Osteoblast (primary cell): ENCODE results near the gene B4GALT3. TPM values are rescaled to one million over a fixed set of nuclear protein-coding genes. Genes with fewer than 3 reads are reported as not detected.
A peak's percentile ranks its signal among the peaks of the same experiment; 100 is the strongest.
"Not testable (repeated sequence)": the region's sequence is repeated elsewhere in the genome, so short reads cannot be mapped to it uniquely, and the experiment has no call there.

ENCODE experiments used
- DNase-seq: peaks from one replicate; pipeline ENCODE4 v3.0.0; 2011; ENCODE audit warnings: low spot score, mixed read lengths; ENCODE audit not compliant: insufficient read length; ENCODE audit errors: missing footprints
- H2AFZ ChIP-seq: 2 replicates; pipeline ENCODE4 v1.6.0; 2011; ENCODE audit warnings: mild to moderate bottlenecking, low read length
- H3K27ac ChIP-seq: 2 replicates; pipeline ENCODE4 v1.5.1; 2011; ENCODE audit warnings: mild to moderate bottlenecking, low read depth, low read length, moderate library complexity
- H3K27me3 ChIP-seq: 2 replicates; pipeline ENCODE4 v1.6.0; 2012; ENCODE audit warnings: mild to moderate bottlenecking, control low read depth, inconsistent platforms, low read length, moderate library complexity; ENCODE audit not compliant: insufficient read depth
- H3K36me3 ChIP-seq: 2 replicates; pipeline ENCODE4 v1.5.1; 2011; ENCODE audit warnings: mild to moderate bottlenecking, low read length, control low read depth, moderate library complexity; ENCODE audit not compliant: insufficient read depth
- H3K4me1 ChIP-seq: 2 replicates; pipeline ENCODE4 v1.5.1; 2011; ENCODE audit warnings: mild to moderate bottlenecking, low read length, control low read depth, moderate library complexity; ENCODE audit not compliant: insufficient read depth
- H3K4me2 ChIP-seq: 2 replicates; pipeline ENCODE4 v1.6.0; 2011; ENCODE audit warnings: mild to moderate bottlenecking, low read length; ENCODE audit not compliant: insufficient read depth
- H3K4me3 ChIP-seq: fragments of 200-600 bp; sonication (generic); 3 replicates; pipeline ENCODE4 v1.5.1; 2012; ENCODE audit warnings: mild to moderate bottlenecking, low read length, inconsistent platforms; ENCODE audit not compliant: insufficient read depth
- H3K79me2 ChIP-seq: 2 replicates; pipeline ENCODE4 v1.6.0; 2012; ENCODE audit warnings: mild to moderate bottlenecking, low read length, control low read depth, inconsistent platforms; ENCODE audit not compliant: insufficient read depth
- H3K9me3 ChIP-seq: 2 replicates; pipeline ENCODE4 v1.5.1; 2011; ENCODE audit warnings: low read depth, low read length, control low read depth
- H4K20me1 ChIP-seq: 2 replicates; pipeline ENCODE4 v1.6.0; 2012; ENCODE audit warnings: mild to moderate bottlenecking, low read length, control low read depth; ENCODE audit not compliant: insufficient read depth
- CTCF ChIP-seq: IDR thresholded peaks from 2 replicates; pipeline ENCODE4 v1.5.1; 2011; ENCODE audit warnings: mild to moderate bottlenecking, low read depth, low read length, moderate library complexity; ENCODE audit errors: extremely low read depth
- total RNA-seq: library from RNA; depleted of rRNA; stranded (reverse); fragments of >200 nt; gene quantifications from 2 replicates; pipeline ENCODE4 v1.2.3, GENCODE V29; 2012

The B4GALT3 gene
- total RNA-seq, 1 donor = 18.5 TPM

- H3K27ac ChIP-seq = peak within 1 kb of the TSS; percentile 66
- no peaks in the 10 kb centered on the region for H3K27me3 ChIP-seq
- DNase-seq = peak; percentile 94
- H3K79me2 ChIP-seq = peaks cover 12% of the 10 kb centered on the region
- TF ChIP-seq CTCF = peak; percentile 78
- peak within 1 kb of the TSS; percentile 99 for H2AFZ ChIP-seq
- H3K4me3 ChIP-seq = peak within 1 kb of the TSS; percentile 96
- peak within 1 kb of the TSS; percentile 96 for H3K4me2 ChIP-seq
- H3K36me3 ChIP-seq = peaks cover 21% of the 10 kb centered on the region
- H3K4me1 ChIP-seq = peaks cover 17% of the 10 kb centered on the region
- H3K9me3 ChIP-seq = no peaks in the 10 kb centered on the region
- no peaks in the 10 kb centered on the region for H4K20me1 ChIP-seq
Measured at GRCh38 chr1:161225534-161226319, 48.4 kb upstream of the B4GALT3 start, which contains the start of gene TOMM40L. TSS of gene TOMM40L (plus strand) at chr1:161226060. CDS start at chr1:161226490, 430 bp downstream.

- H3K4me3 ChIP-seq = no peak overlapping the region
- H3K4me1 ChIP-seq = peaks cover 17% of the 10 kb centered on the region
- peak overlapping the region; percentile 43 for H2AFZ ChIP-seq
- H3K9me3 ChIP-seq = no peaks in the 10 kb centered on the region
- peak overlapping the region; percentile 45 for H3K4me2 ChIP-seq
- peaks cover 20% of the 10 kb centered on the region for H3K36me3 ChIP-seq
- DNase-seq = no peak
- H4K20me1 ChIP-seq = no peaks in the 10 kb centered on the region
- no peak overlapping the region for H3K27ac ChIP-seq
- no peaks in the 10 kb centered on the region for H3K27me3 ChIP-seq
- H3K79me2 ChIP-seq = peaks cover 12% of the 10 kb centered on the region
- TF ChIP-seq CTCF = no peak
Measured at GRCh38 chr1:161225178-161225533, 47.8 kb upstream of the B4GALT3 start.

- peaks cover 12% of the 10 kb centered on the region for H3K79me2 ChIP-seq
- H2AFZ ChIP-seq = not testable (repeated sequence)
Measured at GRCh38 chr1:161224695-161225087, 47.4 kb upstream of the B4GALT3 start.

GRCh38 chr1:161223805-161224694 lies 46.7 kb upstream of the B4GALT3 start:
- H3K79me2 ChIP-seq = peaks cover 12% of the 10 kb centered on the region
- H3K36me3 ChIP-seq = peaks cover 9% of the 10 kb centered on the region
- no peaks in the 10 kb centered on the region for H4K20me1 ChIP-seq

More at GRCh38 chr1:161224695-161225087, 47.4 kb upstream of the B4GALT3 start:
- DNase-seq, H3K4me2 ChIP-seq, H3K9me3 ChIP-seq, H3K4me3 ChIP-seq, H3K27ac ChIP-seq, H3K27me3 ChIP-seq, H4K20me1 ChIP-seq: not testable (repeated sequence)
- peaks cover 17% of the 10 kb centered on the region for H3K4me1 ChIP-seq
- peaks cover 16% of the 10 kb centered on the region for H3K36me3 ChIP-seq

More at GRCh38 chr1:161223805-161224694, 46.7 kb upstream of the B4GALT3 start:
- no peaks in the 10 kb centered on the region for H3K9me3 ChIP-seq
- H3K4me2 ChIP-seq = no peak overlapping the region
- no peaks in the 10 kb centered on the region for H3K27me3 ChIP-seq
- H2AFZ ChIP-seq = no peak overlapping the region
- H3K27ac ChIP-seq = no peak overlapping the region
- H3K4me3 ChIP-seq = no peak overlapping the region
- H3K4me1 ChIP-seq = peaks cover 17% of the 10 kb centered on the region
- no peak for TF ChIP-seq CTCF
- DNase-seq = no peak
